ENCODE data around the gene FGF14. TPM values are rescaled to one million over a fixed set of nuclear protein-coding genes. Genes with fewer than 3 reads are reported as not detected.

Gene FGF14
- total and polyA plus RNA-seq, 2 donors (not counting 3 experiments of a cell fraction or from before 2014, with no cell fraction given): not detected

DNA sequence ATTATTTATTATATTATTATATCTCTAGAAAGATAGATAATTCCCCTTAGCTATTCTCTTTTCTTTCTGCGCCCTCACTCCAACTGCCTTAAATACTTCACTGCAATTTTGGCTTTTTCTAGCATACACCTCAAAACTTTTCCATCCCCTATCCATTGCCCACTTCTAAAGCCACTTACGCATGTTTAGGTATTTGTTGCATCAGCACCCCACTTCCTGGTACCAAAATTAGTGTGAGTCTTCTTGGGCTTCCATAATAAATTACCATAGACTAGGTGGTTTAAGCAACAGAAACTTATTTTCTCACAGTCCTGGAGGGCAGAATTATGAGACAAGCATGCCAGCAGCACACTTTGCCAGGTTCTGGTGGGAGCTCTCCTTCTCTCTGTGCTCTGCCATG lies 209.0 kb downstream of the FGF14 start:
- Histone ChIP-seq H3K4me3 (replicated peaks in 1 of 3; ENCODE audit: insufficient read depth in 1 of 3, low read depth in 1 of 3, low read length in 3 of 3) (no peak overlapping the region), H3K9me3 (replicated peaks; ENCODE audit: control insufficient read depth, insufficient read depth, low read length) (no peaks in the 10 kb centered on the region), H3K9me1 (replicated peaks; ENCODE audit: control insufficient read depth, extremely low read depth, insufficient read depth, low read length) (no peaks in the 10 kb centered on the region), H3K79me2 (ENCODE audit: control insufficient read depth, insufficient read depth, low read length) (no peaks in the 10 kb centered on the region), H2AFZ (ENCODE audit: low read depth, low read length) (no peak overlapping the region), H3K27me3 (ENCODE audit: control insufficient read depth in 2 of 2, insufficient read depth in 2 of 2, low read length in 2 of 2) (no peaks in the 10 kb centered on the region), H3K4me2 (ENCODE audit: insufficient read depth, low read length) (no peak overlapping the region), H3K36me3 (ENCODE audit: control insufficient read depth in 2 of 2, extremely low read depth in 1 of 2, insufficient read depth in 2 of 2, low read length in 2 of 2) (no peaks in the 10 kb centered on the region), H3K4me1 (ENCODE audit: control insufficient read depth, extremely low read depth, insufficient read depth, low read length) (peaks cover 37% of the 10 kb centered on the region), H3K9ac (replicated peaks; ENCODE audit: extremely low read depth, insufficient read depth, low read length) (no peak overlapping the region), H3K27ac (ENCODE audit: insufficient read depth, low read depth, low read length) (no peak overlapping the region), H4K20me1 (replicated peaks; ENCODE audit: control insufficient read depth, extremely low read depth, insufficient read depth, low read length) (no peaks in the 10 kb centered on the region)
- DNase-seq (ENCODE audit: low read depth, low spot score) (no peak), FAIRE-seq (no peak)
- no TSS peak for BruUV-seq (replicated peaks)
- no peak for TF ChIP-seq POLR2AphosphoS5 (IDR thresholded peaks at IDR 0.05; ENCODE audit: insufficient read depth, low read depth, low read length)
- TF ChIP-seq, protein P1, sequence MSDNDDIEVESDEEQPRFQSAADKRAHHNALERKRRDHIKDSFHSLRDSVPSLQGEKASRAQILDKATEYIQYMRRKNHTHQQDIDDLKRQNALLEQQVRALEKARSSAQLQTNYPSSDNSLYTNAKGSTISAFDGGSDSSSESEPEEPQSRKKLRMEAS (IDR thresholded peaks at IDR 0.05; ENCODE audit: insufficient read depth, insufficient read length): no peak
- TF ChIP-seq, protein P2, sequence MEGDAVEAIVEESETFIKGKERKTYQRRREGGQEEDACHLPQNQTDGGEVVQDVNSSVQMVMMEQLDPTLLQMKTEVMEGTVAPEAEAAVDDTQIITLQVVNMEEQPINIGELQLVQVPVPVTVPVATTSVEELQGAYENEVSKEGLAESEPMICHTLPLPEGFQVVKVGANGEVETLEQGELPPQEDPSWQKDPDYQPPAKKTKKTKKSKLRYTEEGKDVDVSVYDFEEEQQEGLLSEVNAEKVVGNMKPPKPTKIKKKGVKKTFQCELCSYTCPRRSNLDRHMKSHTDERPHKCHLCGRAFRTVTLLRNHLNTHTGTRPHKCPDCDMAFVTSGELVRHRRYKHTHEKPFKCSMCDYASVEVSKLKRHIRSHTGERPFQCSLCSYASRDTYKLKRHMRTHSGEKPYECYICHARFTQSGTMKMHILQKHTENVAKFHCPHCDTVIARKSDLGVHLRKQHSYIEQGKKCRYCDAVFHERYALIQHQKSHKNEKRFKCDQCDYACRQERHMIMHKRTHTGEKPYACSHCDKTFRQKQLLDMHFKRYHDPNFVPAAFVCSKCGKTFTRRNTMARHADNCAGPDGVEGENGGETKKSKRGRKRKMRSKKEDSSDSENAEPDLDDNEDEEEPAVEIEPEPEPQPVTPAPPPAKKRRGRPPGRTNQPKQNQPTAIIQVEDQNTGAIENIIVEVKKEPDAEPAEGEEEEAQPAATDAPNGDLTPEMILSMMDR (IDR thresholded peaks at IDR 0.05; ENCODE audit: extremely low read depth in 1 of 2, insufficient read depth in 1 of 2, low read depth in 1 of 2, low read length in 2 of 2): no peak
- TF ChIP-seq POLR2A (IDR thresholded peaks at IDR 0.05; ENCODE audit: low read depth, low read length): no peak
- no peak for TF ChIP-seq EZH2 (IDR thresholded peaks at IDR 0.05; ENCODE audit: borderline replicate concordance, low read depth, low read length, severe bottlenecking)
- TF ChIP-seq FOS (IDR thresholded peaks at IDR 0.05; ENCODE audit: borderline replicate concordance, insufficient read depth, low read length): no peak
- no peak for TF ChIP-seq MYC (IDR thresholded peaks at IDR 0.05; ENCODE audit: low read depth, low read length)
- TF ChIP-seq GATA2 (IDR thresholded peaks at IDR 0.05; ENCODE audit: insufficient read depth, insufficient read length, low read depth, low read length): no peak
- no peak for TF ChIP-seq JUN (IDR thresholded peaks at IDR 0.05; ENCODE audit: borderline replicate concordance, insufficient read depth, insufficient read length, low read depth)
- dilution Hi-C loops (cut with MboI; ENCODE audit: extremely low pct_ligation_motif_present, low sequenced_read_pairs): no loop called here
- ChIA-PET CTCF (interaction anchor here (1.4 kb wide), 1 partner anchor 50 kb away, joined by 4 read pairs; no protein-coding TSS in a partner anchor), POLR2A (no interaction called here)
- intact Hi-C loops (cut with micrococcal nuclease): loop anchor here (10.0 kb wide), 2 partner anchors 532 to 708 kb away; no protein-coding TSS in a partner anchor
